Activated CD8-positive, alpha-beta memory T cell treated with anti-CD3 and anti-CD28 coated beads, Interleukin-2, amount 50 U/mL, for 24 hours (primary cell): ENCODE data around the gene NDUFB8.
"Not testable (repeated sequence)": the region's sequence is repeated elsewhere in the genome, so short reads cannot be mapped to it uniquely, and the experiment has no call there.

Experiments
- DNase-seq: peaks from one replicate; pipeline ENCODE4 v3.0.0-alpha.2; 2020; ENCODE audit errors: extremely low read depth

NDUFB8 gene

DNA sequence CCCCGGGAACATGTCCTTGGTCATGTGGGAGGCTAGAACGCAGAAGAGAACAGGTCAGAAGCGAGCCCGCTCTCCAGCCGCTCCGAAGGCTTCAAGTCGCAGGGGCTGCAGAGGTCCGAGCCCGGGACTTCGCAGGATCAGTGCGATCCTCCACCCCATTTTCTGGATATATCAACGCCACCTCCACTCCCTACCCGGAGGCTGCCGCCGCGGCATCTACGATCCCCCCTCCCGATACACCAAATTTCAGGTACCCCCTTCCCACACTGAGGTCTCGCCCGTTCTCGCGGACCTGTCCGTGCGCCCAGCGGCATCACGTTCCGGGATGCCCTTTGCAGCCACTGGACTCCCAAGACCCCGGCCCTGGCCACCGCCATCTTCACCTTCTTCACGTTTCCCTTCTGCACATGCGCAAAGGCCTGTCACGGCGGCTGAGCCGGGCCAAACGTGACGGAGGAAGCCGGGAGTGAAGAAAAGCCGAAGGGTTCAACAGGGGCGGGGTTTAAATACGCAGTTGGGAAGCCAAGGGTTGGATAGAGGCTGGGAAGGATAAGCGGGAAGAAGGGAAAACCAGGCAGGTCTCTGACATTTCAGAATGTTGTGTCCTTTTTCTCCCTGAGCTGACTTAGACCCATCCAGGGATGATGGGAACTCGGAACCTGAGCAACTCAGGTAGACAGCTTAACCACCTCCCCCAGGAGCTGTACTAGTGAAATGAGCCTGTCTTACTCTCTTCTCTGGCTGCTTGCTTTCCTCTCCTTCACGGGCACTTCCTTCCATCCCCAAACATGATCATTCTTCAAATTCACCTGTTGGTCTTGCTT is at the start of gene NDUFB8:
NDUFB8 (minus strand) TSS at position 397 of the 824 bp plus-strand sequence; CDS start at position 377, 20 bp downstream.
- DNase-seq = peak; percentile 66

DNA sequence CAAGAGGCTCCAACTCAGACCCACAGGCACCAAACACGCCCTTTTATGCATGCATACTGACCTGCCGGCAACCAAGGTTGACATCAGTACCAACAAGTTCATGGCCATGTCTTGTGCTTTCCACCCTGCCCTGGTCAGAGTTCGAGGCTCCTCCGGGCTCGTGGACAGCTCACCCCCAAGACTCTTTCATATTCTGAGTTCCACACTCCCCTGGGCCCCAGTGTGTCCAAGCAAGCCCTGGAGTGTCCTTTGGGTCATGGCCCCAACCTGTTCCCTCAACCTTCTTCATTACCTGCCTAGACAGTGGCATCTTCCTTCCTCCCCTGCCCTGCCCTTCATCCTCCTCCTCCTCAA is 46.6 kb upstream of the NDUFB8 start:
- DNase-seq = no peak

DNA sequence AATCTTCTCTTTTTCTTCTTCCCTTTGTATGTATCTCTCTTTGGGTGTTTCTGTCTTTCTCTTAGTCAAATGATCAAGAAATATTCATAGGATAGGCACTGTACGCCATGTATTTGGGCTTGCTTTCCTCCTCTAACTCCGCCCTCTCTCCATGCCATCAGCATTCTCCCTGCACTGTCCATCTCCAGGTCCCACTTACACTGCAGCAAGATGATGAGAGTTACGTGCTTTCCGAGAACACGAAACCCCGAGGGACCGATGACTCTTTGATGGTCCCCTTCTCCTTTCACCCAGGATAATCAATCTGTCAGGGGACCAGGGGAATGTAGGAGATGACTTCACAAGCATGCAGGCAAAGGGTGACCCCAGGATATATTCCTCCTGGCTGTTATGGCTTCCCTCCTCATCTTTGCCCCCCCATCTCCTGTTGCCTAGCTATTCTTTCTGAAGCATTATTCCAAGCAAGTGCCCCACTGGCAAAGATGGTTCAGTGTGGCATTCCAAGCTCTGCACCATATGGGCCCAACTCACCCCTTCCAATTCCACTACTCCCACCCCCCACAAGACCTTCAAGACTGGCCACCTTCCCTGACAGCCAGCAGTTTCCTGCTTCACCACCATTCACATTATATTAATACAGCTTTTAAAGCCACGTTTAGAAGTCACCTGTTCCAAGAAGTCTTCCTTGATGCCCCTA is 46.1 kb upstream of the NDUFB8 start:
- no peak for DNase-seq

DNA sequence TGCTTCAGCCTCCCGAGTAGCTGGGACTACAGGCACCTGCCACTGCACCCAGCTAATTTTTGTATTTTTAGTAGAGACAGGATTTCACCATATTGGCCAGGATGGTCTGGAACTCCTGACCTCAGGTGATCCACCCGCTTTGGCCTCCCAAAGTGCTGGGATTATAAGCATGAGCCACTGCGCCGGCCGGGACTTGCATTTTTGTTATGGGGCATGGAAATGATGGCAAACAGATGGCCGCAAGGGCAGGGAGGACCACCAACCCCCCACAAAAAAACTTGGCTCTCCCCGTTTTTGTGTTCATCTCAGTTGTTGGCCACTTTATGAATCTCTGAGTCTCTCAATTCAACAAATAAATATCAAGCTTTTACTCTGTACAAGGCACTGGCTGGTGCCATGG is 45.5 kb upstream of the NDUFB8 start:
- not testable (repeated sequence) for DNase-seq

DNA sequence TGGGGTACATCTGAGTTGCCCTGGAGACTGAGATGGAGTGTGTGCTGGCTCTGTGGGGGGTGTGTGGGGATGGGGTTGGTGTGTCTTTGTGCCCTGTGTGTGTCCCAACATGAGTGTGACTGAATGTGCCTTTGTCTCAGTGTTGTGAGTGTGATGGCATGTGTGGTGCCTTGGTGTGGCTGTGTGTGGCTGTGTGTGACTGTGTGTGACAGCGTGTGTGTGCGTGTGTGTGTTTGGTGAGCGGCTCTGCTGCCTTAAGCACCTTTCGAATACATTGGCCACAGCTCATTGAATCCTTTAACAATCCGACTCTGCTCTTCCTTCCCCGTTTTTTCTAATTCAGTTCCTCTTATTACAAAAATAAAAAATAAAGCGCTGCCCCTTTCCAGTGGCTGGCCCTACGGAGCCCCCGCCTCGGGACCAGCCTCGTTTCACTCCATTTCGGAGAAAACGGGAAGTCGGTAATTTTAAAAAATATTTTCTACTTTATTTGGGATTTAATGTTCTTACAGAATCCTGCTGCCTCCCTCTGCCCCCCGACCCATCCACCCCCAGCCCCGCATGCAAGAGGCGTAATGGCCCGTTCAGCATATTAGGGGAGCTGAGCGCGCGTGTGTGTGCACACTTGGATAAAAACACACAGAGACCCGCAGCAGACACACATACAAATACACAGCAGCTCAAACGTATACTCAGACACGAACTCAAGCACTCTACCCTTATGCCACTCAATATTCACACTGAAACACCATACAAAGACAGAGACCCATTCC is 41.6 kb upstream of the NDUFB8 start:
- no peak for DNase-seq

DNA sequence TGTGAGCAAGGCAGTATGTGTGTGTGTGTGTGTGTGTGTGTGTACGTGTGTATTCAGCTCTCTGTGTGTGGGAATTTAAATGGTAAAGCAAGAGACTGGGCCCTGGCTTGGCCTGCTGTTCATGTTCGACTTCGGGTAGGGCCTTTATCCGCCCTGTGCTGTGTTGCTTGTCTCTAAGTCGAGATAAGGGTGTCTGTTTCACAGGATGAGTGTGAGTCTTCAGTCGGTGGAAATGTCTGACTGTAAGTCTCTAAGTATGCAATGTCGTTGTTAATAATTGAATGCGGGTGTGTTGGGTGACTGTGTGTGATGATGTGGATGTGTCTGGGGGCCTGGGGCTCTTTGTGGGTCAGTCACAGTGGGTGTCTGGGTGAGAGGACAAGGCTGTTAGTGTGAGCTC is 40.8 kb upstream of the NDUFB8 start:
- no peak for DNase-seq

DNA sequence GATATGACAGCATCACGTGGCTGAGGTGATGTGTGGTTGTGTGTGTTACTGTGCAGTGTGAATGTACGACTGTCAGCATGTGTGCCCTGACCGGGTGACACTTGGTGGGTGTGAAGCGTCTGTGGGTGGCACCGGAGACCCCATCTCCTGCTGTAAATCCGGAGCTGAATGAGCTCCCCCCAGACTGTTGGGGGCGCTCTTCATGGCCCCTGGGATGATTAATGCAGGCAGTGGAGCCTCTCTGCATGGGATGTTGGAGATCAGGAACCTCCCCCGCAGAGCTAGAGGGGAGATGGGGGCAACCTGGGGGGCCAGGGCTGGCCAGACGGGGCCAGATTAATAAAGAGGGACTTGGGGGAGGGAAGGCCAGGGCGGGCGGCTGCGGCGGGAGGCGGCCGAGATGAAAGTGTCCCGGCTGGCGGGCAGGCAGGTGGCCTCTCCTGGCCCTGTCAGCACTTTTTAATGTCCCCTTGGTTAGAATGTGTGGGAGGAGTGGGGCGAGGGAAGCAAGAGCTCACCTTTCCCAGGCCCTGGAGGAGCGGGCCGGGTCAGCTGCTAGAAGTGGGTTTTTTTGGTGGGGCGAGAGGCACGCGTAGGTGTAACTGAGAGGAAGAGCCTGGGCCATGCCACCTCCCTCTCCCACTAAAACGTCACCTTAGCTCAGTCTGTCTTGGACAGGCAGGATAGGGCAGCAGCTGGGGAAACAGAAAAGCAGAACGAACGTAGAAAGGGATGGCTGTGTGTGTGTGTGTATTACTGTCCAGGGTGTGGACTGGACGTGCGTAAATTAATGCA is 40.2 kb upstream of the NDUFB8 start:
- no peak for DNase-seq

DNA sequence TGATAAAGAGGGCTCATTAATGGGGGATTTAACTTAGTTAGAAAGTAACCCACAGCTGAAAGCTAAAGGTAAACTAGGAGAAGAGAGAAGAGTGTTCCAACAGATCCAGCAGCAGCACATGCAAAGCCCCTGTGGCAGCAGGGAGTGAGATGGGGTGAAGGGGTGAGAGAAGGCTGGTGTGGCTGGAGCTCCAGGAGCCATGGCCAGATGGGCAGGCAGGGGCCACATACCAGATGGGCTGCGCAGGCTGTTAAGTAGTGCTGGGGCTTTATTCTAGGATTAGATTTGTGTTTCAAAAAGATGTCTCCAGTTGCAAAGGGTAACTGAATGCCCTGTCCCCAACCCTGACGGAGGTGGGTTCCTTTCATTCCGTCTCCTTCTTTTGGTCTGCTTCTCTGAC is 39.2 kb upstream of the NDUFB8 start:
- no peak for DNase-seq

DNA sequence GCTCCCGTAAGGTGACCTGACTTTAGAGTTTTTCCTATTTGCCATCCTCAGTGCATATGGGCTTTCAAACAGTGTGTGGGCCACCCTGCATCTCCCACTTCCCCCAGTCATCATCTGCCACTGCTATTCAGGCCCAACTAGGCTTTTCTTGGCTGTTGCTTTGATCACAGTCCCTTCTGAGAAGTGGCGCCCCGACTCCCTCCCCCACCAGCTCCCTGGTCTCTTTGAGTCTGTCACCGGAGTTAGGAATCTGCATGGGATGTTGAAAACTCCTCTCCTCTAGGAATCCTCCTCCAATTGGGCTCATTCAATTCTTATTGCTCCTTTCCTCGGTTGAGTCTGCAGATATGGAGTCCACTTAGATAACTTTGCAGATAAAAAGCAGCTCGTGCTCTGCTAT is 38.2 kb upstream of the NDUFB8 start:
- no peak for DNase-seq

DNA sequence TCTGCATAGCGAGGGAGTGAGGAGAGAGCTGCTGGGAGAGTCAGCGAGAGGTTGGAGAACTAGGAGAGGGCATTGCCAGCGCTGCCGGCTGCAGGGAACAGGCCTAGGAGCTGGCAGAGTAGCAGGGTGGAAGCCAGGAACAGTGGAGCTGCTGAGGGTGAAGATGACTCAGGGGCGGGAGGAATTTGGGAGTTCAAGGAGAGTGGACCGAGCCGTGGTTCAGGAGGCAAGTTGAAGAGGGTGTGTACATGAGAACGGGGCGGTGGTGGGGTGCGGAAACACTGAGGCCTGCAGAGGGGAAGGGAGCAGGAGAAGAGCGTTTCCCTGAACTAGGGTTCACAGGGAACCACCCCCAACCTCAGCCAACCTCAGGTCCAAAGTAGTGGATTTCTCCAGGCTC is 37.6 kb upstream of the NDUFB8 start:
- no peak for DNase-seq

DNA sequence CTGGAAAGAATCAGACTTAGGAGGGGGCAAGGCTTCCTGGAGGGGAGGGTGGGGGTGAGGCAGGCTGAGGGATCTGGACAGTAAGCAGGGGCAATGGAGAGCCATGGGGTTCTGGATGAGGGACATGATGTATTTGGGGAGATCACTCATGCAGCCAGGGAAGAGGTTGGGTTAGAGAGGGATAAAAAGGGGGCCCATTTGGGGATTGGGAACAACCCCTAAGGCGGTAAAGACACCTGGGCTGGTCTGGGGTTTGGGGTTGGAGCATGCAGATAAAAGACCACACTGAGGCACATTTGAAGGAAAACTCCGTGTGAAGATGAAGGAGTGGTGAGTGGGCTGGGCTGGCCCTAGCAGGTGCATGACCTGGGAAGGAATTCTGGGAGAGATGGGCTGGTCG is 36.9 kb upstream of the NDUFB8 start:
- no peak for DNase-seq

DNA sequence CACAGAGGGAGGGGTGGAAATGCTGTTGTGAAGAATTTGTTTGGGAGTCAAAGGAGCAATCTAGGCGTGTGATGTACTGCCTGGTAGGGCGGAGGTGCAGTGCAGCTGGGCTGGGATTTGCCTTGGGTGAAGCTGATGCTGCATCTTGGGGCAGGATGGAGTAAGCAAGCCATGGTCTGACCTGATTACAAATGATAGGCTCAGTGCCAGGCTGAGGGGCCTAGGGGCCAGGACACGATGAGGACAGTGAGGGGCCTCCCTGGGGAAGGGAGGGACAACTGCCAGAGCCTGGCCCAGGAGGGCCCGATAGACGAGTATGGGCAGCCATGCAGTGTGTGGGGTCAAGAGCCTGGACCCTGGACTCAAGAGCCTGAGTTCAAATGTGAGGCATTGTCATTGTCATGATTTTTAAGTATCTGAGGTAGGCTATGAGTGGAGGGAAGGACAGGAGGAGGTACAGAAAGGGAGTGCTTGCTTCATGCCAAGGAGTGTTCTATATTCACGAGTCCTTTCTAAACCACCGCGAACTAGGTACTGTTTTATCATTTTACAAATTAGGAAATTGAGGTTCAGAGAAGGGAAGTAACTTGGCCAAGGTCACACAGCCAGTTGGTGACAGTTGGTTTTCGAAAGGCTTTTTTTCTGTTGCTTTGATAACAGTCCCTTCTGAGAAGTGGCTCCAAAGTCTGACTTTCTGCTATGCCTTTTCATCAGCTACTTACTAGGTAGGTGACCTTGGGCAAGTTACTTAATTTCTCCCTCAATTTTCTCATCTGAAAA is 35.7 kb upstream of the NDUFB8 start:
- no peak for DNase-seq

DNA sequence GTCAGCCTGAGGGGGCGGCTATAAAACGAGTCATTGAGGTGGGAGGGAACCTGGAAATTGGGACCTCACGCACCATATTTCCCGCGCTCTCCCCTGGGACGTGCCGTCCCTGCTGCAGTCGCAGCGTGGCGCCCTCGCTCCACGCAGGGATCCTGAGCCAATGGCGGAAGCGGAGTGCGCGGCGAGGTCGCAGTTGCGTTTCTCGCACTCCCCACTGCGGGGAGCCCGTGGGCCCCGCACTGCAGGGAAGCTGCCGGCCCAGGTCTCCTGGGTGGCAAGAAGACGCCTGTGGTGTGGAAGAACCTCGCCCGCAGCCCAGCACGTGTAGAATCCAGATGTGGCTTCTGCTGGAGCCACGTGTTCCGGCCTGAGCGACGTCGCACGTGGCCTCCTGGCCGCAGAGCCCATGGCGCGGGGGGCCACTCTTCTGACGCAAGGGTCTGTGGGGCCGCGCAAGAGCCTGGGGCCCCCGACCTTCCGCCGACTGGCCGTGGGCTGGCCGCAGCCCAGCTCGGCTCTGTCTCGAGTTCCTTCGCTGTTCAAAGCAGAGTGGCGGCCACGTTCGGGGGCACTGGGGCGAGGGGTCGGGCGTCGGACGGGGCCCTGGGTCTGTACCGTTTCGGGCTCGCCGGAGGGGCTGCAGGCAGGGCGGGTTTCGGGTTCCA is 32.5 kb upstream of the NDUFB8 start:
- DNase-seq = peak; percentile 8

DNA sequence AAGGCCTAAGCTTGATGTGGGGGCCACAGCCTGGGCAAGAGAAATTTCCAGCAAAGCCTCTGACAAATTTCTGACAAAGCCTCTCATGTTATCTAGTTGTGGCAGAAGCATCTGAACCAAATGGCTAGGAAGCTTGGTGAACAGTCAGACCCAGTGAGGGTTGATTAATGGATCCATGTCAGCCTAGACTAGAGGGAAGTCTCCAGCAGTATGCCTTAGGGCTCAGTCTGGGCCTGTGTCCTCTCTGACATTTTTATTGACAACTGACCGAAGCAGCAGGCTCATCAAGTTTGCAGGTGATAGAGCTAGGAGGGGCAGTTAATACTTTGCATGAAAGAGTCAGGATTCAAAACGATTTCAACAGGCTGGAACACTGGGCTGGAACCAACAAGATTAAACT is 31.3 kb upstream of the NDUFB8 start:
- DNase-seq = no peak

DNA sequence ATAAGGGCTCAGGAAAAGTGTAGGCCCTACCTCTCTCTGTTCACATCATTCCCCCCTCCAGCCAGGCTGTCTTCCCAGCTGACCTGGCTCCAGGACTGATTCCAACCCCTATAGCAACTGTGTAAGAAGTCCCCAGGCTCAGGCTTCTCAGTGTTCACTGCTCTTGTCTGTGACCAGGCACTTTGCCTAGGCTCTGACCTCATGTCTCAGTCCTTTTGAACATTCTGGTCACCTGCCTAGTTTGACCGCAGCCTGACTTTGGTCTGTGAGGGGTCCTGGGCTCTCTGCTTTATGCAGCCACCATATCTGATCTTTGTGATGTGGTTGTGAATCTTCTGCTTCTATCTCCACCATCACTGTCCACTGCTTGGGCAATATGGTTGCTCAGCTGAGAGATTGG is 30.6 kb upstream of the NDUFB8 start:
- DNase-seq = no peak

DNA sequence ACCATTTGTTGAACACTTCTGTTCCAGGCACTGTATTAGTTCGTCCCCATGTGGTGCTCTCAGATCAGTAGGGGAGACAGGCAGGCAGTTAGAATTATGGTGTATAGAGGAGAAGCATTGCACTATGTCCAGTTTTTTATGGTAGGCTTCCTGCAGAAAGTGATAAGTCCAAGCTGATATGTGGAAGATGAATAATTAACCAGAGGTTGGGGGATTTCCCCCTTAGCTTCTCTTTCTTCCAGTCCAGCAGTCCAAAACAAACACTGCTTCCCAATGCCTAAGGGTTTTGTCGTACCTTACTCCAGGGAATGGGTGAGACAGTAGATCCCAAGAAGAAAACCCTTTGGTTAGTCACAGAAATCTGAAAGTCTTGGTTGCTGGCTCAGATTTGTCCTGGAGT is 25.2 kb upstream of the NDUFB8 start:
- no peak for DNase-seq

DNA sequence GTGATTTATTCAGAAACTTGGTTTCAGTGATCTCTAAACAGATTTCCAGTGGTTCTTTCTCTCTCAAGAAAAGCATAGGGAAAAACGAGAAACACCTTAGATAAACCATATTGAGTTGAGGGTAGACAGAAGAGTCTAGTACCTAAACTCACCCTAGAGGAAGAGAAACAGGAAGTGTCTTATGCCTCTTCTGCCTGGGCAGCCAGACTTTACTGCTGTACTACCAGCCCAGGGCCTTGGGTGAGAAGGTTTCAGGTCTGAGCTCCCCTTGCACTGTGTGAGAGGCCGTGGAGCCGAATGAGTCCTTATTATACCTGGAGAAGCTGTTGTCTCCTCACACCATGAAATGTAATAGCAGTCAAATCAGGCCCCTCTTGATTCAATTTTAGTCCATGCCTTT is 24.3 kb upstream of the NDUFB8 start:
- no peak for DNase-seq

DNA sequence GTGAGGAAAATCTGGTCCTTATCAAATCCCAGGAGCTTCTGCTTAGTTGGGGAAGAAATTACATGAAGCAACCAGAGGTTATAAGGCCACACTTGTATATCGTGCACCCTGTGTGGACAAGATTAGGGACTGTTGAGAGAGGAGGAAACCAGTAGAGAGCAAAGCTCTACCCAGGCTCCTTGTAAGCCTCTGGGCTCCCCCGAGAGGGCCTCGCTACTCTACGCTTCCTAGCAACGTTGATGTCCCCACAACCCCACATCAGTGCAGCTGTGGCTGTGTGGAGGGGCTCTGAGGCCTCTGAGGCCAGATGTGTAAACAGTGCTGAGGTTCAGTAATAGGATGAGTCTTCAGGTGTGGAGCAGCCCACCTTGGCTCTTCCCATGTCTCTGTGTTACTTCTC is 22.1 kb upstream of the NDUFB8 start:
- DNase-seq = no peak

DNA sequence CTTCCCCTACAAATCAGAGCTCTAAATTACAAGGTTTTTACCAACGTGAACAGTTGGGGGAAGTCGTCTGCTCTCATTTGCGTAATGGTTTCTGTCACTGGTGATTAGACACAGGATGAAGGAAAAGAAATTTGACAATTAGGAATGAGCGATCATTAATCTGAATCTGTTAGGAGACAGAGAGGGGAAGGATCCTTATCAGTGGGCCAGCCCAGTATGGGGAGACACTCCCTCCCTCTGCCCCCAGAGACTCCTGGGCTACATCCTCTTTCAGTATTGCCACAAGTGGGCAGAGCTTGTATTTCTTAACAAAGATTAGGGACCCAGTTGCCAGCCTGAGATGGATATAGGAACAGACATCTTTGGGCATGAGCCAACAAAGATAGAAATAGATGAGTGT is 21.5 kb upstream of the NDUFB8 start:
- DNase-seq = no peak

DNA sequence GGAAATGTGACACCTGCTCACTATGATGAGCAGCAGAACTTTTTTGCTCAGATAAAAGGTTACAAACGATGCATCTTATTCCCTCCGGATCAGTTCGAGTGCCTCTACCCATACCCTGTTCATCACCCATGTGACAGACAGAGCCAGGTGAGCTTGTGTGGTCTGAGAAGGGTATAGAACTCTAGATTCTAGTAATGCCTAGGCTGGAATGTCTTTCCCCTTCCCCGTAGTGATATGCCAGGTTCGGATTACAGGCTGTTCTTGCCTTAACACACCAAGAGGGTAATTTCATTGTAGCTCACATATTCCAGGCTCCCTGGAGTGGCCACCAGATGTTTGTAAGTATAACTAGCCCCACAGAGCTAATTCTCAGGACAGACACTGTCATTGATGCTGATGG is 15.3 kb upstream of the NDUFB8 start:
- no peak for DNase-seq

DNA sequence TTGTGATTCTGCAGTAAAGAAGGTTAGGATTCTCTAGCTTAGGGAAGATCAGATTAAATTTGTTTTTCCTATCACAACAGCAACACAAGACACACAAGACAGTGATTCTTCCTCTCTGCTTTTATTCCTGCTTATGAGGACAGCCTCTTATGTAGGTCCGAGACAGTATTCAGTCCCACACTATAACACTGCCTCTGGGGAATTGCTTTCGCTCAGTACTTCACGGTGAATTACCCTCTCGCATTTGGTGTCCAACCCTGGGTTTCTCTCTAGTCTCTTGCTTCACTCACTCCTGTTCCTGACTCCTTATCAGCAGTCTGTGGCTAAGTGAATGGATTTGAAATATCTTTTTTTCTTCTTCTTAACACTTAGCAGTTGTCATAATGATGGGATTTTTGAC is 7.8 kb upstream of the NDUFB8 start:
- no peak for DNase-seq
